Measurements from ENCODE around the gene ZBTB11. TPM values are rescaled to one million over a fixed set of nuclear protein-coding genes. Genes with fewer than 3 reads are reported as not detected.

Gene ZBTB11
- total and polyA plus RNA-seq, 2 experiments from 2014 or later = 7.7 to 22.4 TPM

GRCh38 chr3:101603184-101603583 is 73.7 kb downstream of the ZBTB11 start (continued):
- TF ChIP-seq, protein P1, sequence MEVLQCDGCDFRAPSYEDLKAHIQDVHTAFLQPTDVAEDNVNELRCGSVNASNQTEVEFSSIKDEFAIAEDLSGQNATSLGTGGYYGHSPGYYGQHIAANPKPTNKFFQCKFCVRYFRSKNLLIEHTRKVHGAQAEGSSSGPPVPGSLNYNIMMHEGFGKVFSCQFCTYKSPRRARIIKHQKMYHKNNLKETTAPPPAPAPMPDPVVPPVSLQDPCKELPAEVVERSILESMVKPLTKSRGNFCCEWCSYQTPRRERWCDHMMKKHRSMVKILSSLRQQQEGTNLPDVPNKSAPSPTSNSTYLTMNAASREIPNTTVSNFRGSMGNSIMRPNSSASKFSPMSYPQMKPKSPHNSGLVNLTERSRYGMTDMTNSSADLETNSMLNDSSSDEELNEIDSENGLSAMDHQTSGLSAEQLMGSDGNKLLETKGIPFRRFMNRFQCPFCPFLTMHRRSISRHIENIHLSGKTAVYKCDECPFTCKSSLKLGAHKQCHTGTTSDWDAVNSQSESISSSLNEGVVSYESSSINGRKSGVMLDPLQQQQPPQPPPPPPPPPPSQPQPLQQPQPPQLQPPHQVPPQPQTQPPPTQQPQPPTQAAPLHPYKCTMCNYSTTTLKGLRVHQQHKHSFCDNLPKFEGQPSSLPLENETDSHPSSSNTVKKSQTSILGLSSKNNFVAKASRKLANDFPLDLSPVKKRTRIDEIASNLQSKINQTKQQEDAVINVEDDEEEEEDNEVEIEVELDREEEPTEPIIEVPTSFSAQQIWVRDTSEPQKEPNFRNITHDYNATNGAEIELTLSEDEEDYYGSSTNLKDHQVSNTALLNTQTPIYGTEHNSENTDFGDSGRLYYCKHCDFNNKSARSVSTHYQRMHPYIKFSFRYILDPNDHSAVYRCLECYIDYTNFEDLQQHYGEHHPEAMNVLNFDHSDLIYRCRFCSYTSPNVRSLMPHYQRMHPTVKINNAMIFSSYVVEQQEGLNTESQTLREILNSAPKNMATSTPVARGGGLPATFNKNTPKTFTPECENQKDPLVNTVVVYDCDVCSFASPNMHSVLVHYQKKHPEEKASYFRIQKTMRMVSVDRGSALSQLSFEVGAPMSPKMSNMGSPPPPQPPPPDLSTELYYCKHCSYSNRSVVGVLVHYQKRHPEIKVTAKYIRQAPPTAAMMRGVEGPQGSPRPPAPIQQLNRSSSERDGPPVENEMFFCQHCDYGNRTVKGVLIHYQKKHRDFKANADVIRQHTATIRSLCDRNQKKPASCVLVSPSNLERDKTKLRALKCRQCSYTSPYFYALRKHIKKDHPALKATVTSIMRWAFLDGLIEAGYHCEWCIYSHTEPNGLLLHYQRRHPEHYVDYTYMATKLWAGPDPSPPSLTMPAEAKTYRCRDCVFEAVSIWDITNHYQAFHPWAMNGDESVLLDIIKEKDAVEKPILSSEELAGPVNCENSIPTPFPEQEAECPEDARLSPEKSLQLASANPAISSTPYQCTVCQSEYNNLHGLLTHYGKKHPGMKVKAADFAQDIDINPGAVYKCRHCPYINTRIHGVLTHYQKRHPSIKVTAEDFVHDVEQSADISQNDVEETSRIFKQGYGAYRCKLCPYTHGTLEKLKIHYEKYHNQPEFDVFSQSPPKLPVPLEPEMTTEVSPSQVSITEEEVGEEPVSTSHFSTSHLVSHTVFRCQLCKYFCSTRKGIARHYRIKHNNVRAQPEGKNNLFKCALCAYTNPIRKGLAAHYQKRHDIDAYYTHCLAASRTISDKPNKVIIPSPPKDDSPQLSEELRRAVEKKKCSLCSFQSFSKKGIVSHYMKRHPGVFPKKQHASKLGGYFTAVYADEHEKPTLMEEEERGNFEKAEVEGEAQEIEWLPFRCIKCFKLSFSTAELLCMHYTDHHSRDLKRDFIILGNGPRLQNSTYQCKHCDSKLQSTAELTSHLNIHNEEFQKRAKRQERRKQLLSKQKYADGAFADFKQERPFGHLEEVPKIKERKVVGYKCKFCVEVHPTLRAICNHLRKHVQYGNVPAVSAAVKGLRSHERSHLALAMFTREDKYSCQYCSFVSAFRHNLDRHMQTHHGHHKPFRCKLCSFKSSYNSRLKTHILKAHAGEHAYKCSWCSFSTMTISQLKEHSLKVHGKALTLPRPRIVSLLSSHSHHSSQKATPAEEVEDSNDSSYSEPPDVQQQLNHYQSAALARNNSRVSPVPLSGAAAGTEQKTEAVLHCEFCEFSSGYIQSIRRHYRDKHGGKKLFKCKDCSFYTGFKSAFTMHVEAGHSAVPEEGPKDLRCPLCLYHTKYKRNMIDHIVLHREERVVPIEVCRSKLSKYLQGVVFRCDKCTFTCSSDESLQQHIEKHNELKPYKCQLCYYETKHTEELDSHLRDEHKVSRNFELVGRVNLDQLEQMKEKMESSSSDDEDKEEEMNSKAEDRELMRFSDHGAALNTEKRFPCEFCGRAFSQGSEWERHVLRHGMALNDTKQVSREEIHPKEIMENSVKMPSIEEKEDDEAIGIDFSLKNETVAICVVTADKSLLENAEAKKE (CRISPR knock-in tag; IDR thresholded peaks at IDR 0.05) = no peak
- TF ChIP-seq ZNF331 (CRISPR knock-in tag; IDR thresholded peaks at IDR 0.05; ENCODE audit: low read depth) = no peak
- no peak for TF ChIP-seq NANOG (IDR thresholded peaks at IDR 0.05; ENCODE audit: borderline replicate concordance)
- TF ChIP-seq STAT1 (IDR thresholded peaks at IDR 0.05; ENCODE audit: unreplicated experiment) = no peak
- no peak for TF ChIP-seq ETS1 (IDR thresholded peaks at IDR 0.05)
- no peak for TF ChIP-seq EZH2 (IDR thresholded peaks at IDR 0.05; ENCODE audit: low read depth, unreplicated experiment)
- TF ChIP-seq JUNB (IDR thresholded peaks at IDR 0.05; ENCODE audit: unreplicated experiment) = no peak

DNA sequence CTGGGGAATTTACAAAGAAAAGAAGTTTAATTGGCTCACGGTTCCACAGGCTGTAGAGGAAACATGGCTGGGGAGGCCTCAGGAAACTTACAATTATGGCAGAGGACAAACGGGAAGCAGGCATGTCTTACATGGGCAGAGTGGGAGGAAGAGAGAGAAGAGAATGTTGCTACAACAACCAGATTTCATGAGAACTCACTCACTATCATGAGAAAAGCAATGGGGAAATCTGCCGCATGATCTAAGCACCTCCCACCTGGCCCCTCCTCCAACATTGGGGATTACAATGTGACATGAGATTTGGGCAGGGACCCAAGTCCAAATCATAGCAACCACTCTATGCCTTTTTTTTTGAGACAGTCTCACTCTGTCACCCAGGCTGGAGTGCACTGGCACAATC is 74.2 kb downstream of the ZBTB11 start:
- no peaks in the 10 kb centered on the region for H3K79me2 ChIP-seq (replicated peaks; ENCODE audit: insufficient read depth)
- H3K4me3 ChIP-seq = no peak overlapping the region
- 0 out of 2 replicates have a peak, but pooled peaks cover 3% of the 10 kb centered on the region for H3F3A ChIP-seq (replicated peaks; ENCODE audit: low read depth)
- H3K4me1 ChIP-seq (ENCODE audit: insufficient read depth) = no peaks in the 10 kb centered on the region
- Mint-ChIP-seq H3K4me3 (no peak overlapping the region), H3K9me3 (peaks cover 5% of the 10 kb centered on the region; the same call in 2 of the 3 replicates), H3K27ac (no peak overlapping the region), H3K4me1 (peaks cover 4% of the 10 kb centered on the region; the same call in 1 of the 3 replicates), H3K27me3 (ENCODE audit: insufficient read depth, low read depth, poor library complexity) (peaks cover 2% of the 10 kb centered on the region), H3K36me3 (ENCODE audit: low read depth) (peaks cover 6% of the 10 kb centered on the region; the same call in 1 of the 3 replicates)
- no peaks in the 10 kb centered on the region for H3K27me3 ChIP-seq (ENCODE audit: insufficient read depth)
- no peaks in the 10 kb centered on the region for H3K9me2 ChIP-seq (ENCODE audit: insufficient read depth)
- no peaks in the 10 kb centered on the region for H3K36me3 ChIP-seq (ENCODE audit: insufficient read depth)
- DNase-seq (ENCODE audit: low spot score) (no peak), ATAC-seq (no peak)
- H2AFZ ChIP-seq = no peak overlapping the region
- no peak overlapping the region for H3K4me2 ChIP-seq
- TF ChIP-seq NANOG (IDR thresholded peaks at IDR 0.05; ENCODE audit: borderline replicate concordance) (no peak), CREB1 (CRISPR knock-in tag; IDR thresholded peaks at IDR 0.05; ENCODE audit: low read depth) (no peak), EZH2 (IDR thresholded peaks at IDR 0.05; ENCODE audit: low read depth, unreplicated experiment) (no peak), STAT1 (IDR thresholded peaks at IDR 0.05; ENCODE audit: unreplicated experiment) (no peak), EZH2phosphoT487 (IDR thresholded peaks at IDR 0.05; ENCODE audit: unreplicated experiment) (no peak), POLR2AphosphoS5 (IDR thresholded peaks at IDR 0.05; ENCODE audit: low read depth) (no peak)
- TF ChIP-seq, protein P2, sequence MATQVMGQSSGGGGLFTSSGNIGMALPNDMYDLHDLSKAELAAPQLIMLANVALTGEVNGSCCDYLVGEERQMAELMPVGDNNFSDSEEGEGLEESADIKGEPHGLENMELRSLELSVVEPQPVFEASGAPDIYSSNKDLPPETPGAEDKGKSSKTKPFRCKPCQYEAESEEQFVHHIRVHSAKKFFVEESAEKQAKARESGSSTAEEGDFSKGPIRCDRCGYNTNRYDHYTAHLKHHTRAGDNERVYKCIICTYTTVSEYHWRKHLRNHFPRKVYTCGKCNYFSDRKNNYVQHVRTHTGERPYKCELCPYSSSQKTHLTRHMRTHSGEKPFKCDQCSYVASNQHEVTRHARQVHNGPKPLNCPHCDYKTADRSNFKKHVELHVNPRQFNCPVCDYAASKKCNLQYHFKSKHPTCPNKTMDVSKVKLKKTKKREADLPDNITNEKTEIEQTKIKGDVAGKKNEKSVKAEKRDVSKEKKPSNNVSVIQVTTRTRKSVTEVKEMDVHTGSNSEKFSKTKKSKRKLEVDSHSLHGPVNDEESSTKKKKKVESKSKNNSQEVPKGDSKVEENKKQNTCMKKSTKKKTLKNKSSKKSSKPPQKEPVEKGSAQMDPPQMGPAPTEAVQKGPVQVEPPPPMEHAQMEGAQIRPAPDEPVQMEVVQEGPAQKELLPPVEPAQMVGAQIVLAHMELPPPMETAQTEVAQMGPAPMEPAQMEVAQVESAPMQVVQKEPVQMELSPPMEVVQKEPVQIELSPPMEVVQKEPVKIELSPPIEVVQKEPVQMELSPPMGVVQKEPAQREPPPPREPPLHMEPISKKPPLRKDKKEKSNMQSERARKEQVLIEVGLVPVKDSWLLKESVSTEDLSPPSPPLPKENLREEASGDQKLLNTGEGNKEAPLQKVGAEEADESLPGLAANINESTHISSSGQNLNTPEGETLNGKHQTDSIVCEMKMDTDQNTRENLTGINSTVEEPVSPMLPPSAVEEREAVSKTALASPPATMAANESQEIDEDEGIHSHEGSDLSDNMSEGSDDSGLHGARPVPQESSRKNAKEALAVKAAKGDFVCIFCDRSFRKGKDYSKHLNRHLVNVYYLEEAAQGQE (IDR thresholded peaks at IDR 0.05; ENCODE audit: unreplicated experiment) = no peak
- H4K20me1 ChIP-seq (replicated peaks; ENCODE audit: insufficient read depth) = no peaks in the 10 kb centered on the region
- H3K27ac ChIP-seq (ENCODE audit: low read depth) = no peak overlapping the region

All from GM23338 (cell line).